Pancreas (tissue), 10 donors: ENCODE results near the gene RPS5. TPM values are rescaled to one million over a fixed set of nuclear protein-coding genes. Genes with fewer than 3 reads are reported as not detected.

ENCODE experiments used
- ATAC-seq, 4 donors: fragments of 200-7000 bp; cut with Tn5 transposase; one replicate each; pipeline versions ENCODE4 v1.8.0 to v1.9.1; 2020; ENCODE audit warnings: mild to moderate bottlenecking in 4 of 4, moderate library complexity in 4 of 4
- DNase-seq, 6 donors: peaks; one replicate each; pipeline ENCODE4 v3.0.0-alpha.2; 2020
- FAIRE-seq: peaks from 2 replicates; lab custom pipeline; 2012; peaks lifted over from hg19 to GRCh38; lab: Jason Lieb, UNC
- H3K27ac ChIP-seq, 4 donors: fragments of 200-600 bp; sonication (generic); 1 replicate in 3 of 4; 2 replicates in 1 of 4; pipeline versions ENCODE4 v1.5.0 to v1.8.0; 2020
- H3K27me3 ChIP-seq, 4 donors: fragments of 200-600 bp; one replicate each; pipeline ENCODE4 v1.8.0; 2021
- H3K36me3 ChIP-seq, 3 donors: fragments of 200-600 bp; sonication (generic) in 1 of 3; one replicate each; pipeline versions ENCODE4 v1.5.0 to v1.8.0; 2020 to 2021
- H3K4me1 ChIP-seq, 3 donors: fragments of 200-600 bp; one replicate each; pipeline ENCODE4 v1.8.0; 2021
- H3K4me3 ChIP-seq, 4 donors: fragments of 200-600 bp; sonication (generic) in 2 of 4; one replicate each; pipeline versions ENCODE4 v1.5.0 to v1.8.0; 2020 to 2021
- H3K9me3 ChIP-seq, 4 donors: fragments of 200-600 bp; one replicate each; pipeline ENCODE4 v1.8.0; 2021
- CTCF ChIP-seq, 4 donors: fragments of 200-600 bp; sonication (generic) in 3 of 4; IDR thresholded peaks; one replicate each; pipeline versions ENCODE4 v1.5.0 to v1.8.0; 2021; ENCODE audit warnings: antibody characterized with exemption in 4 of 4
- WGBS, 2 donors: extraction: QIAGEN DNeasy Blood & Tissue Kit; methylation state at CpG; one replicate each; pipeline ENCODE4 v1.1.7; 2013; 5-methylcytosine and 5-hydroxymethylcytosine counted together
- intact Hi-C, 3 donors: fragments of 100-400 bp; cut with DNase I; formaldehyde crosslinking; loops; one replicate each; pipeline versions ENCODE4 v1.11.1 to v1.14.2; 2022
- polyA plus RNA-seq, 2 donors: library from polyadenylated mRNA; stranded (reverse); fragments of 200-250 nt; gene quantifications; one replicate each; pipeline ENCODE4 v1.2.3, GENCODE V29; 2013
- total RNA-seq, 6 donors: library from RNA; stranded (reverse); fragmentation: NEBNext Ultra II Directional in 4 of 6; extraction: Animal tissue kit (Norgen Biotek cat#: 25700) in 4 of 6; gene quantifications; one replicate each; pipeline versions ENCODE4 v1.2.1 to v1.2.4, GENCODE V29; 2021 to 2023
- donor health status: healthy with polysubstance abuse.
- donor health status: DM: no; HTN: no; CAD: no; lungs with moderate emphysema.
- donor health status: DM: no; HTN: no; CAD: no.
- donor health status: control.
- donor health status: control.
- donor health status: Bipolar disorder and iron deficiency.
- donor health status: DM: yes; HTN: yes; CAD: no.
- donor health status: DM: no; HTN: no; CAD: no.
- donor health status: DM: no; HTN: no; CAD: no.
- donor health status: DM: yes; HTN: yes; CAD: no.

The RPS5 gene
- total and polyA plus RNA-seq, 8 donors = 637 to 1,373 (median 841) TPM

GRCh38 chr19:58406818-58407657, 20.0 kb downstream of the RPS5 start:
- Histone ChIP-seq H3K27ac (no peak overlapping the region), H3K9me3 (no peaks in the 10 kb centered on the region), H3K4me1 (peaks cover 0 to 13% (median 10%) of the 10 kb centered on the region in 3 donors), H3K4me3 (peak overlapping the region in 3 of 4 donors; percentile 89 to 98 (median 97)), H3K27me3 (no peaks in the 10 kb centered on the region), H3K36me3 (no peaks in the 10 kb centered on the region)
- intact Hi-C loops = no loop called here
- ATAC-seq = no peak
- no peak for FAIRE-seq
- 47 to 57% methylated on average over 10 of the region's 10 CpGs for WGBS, 2 donors
- no peak for TF ChIP-seq CTCF (IDR thresholded peaks at IDR 0.05)
- DNase-seq = no peak

- TF ChIP-seq CTCF (IDR thresholded peaks at IDR 0.05) = no peak
Observed at GRCh38 chr19:58407658-58408151, 20.6 kb downstream of the RPS5 start.

GRCh38 chr19:58408152-58409009, 21.3 kb downstream of the RPS5 start, which contains the start of gene ZNF584:
Gene ZNF584 (plus strand): TSS chr19:58408649. CDS start chr19:58409148, 499 bp downstream.
- H3K27me3 ChIP-seq = no peaks in the 10 kb centered on the region
- H3K4me3 ChIP-seq = peak within 1 kb of the TSS; percentile 89 to 98 (median 96)
- no peaks in the 10 kb centered on the region for H3K9me3 ChIP-seq
- ATAC-seq = peak; percentile 97 to 99 (median 98)
- H3K36me3 ChIP-seq = no peaks in the 10 kb centered on the region
- intact Hi-C loops = no loop called here
- no peak for FAIRE-seq
- DNase-seq = peak; percentile 93 to 97 (median 95)
- no peak for TF ChIP-seq CTCF (IDR thresholded peaks at IDR 0.05)
- 0 to 1% methylated on average over 96 to 100 of the region's 100 CpGs for WGBS, 2 donors
- peak within 1 kb of the TSS; percentile 58 to 77 (median 69) for H3K27ac ChIP-seq
- H3K4me1 ChIP-seq = peaks cover 0 to 12% (median 8%) of the 10 kb centered on the region in 3 donors

More at GRCh38 chr19:58407658-58408151, 20.6 kb downstream of the RPS5 start:
- ATAC-seq = peak; percentile 3 to 23 (median 9)
- peak overlapping the region; percentile 89 to 98 (median 96) for H3K4me3 ChIP-seq
- H3K4me1 ChIP-seq = peaks cover 0 to 12% (median 8%) of the 10 kb centered on the region in 3 donors
- peak in 1 of 6 donors; percentile 48 for DNase-seq
- H3K9me3 ChIP-seq = no peaks in the 10 kb centered on the region
- WGBS, 2 donors = 6 to 8% methylated on average over 22 of the region's 22 CpGs
- intact Hi-C loops = no loop called here
- peak overlapping the region; percentile 58 to 77 (median 69) for H3K27ac ChIP-seq
- no peak for FAIRE-seq
- H3K36me3 ChIP-seq = no peaks in the 10 kb centered on the region
- H3K27me3 ChIP-seq = no peaks in the 10 kb centered on the region

- no peaks in the 10 kb centered on the region for H3K9me3 ChIP-seq
- ATAC-seq = peak; percentile 15 to 40 (median 30)
- no peak for TF ChIP-seq CTCF (IDR thresholded peaks at IDR 0.05)
- intact Hi-C loops = no loop called here
- no peaks in the 10 kb centered on the region for H3K36me3 ChIP-seq
- H3K4me1 ChIP-seq = peaks cover 0 to 12% (median 8%) of the 10 kb centered on the region in 3 donors
- peak in 2 of 6 donors; percentile 72 to 76 for DNase-seq
- H3K27ac ChIP-seq = peak overlapping the region; percentile 58 to 77 (median 69)
- WGBS, 2 donors = 1 to 3% methylated on average over 33 to 34 of the region's 34 CpGs
- peak overlapping the region; percentile 89 to 98 (median 96) for H3K4me3 ChIP-seq
- no peaks in the 10 kb centered on the region for H3K27me3 ChIP-seq
- no peak for FAIRE-seq
Observed at GRCh38 chr19:58409010-58409790, 22.1 kb downstream of the RPS5 start.
